Ascending aorta (tissue), 2 donors: Measurements from ENCODE around the gene ARHGAP5. TPM values are rescaled to one million over a fixed set of nuclear protein-coding genes. Genes with fewer than 3 reads are reported as not detected.

Source experiments
- DNase-seq, 2 donors: peaks; one replicate each; pipeline ENCODE4 v3.0.0-alpha.2; 2019; ENCODE audit warnings: low spot score in 2 of 2
- H3K27ac ChIP-seq, 2 donors: fragments of 200-600 bp; sonication (generic); one replicate each; pipeline ENCODE4 v1.5.1; 2016 to 2017; ENCODE audit warnings: mild to moderate bottlenecking in 1 of 2
- H3K27me3 ChIP-seq: fragments of 200-600 bp; sonication (generic); one replicate; pipeline ENCODE4 v1.5.1; 2017
- H3K36me3 ChIP-seq, 2 donors: fragments of 200-600 bp; sonication (generic); one replicate each; pipeline ENCODE4 v1.5.1; 2016
- H3K4me1 ChIP-seq, 2 donors: fragments of 200-600 bp; sonication (generic); one replicate each; pipeline ENCODE4 v1.5.1; 2016 to 2017; ENCODE audit warnings: mild to moderate bottlenecking in 1 of 2
- H3K4me3 ChIP-seq, 2 donors: fragments of 200-600 bp; sonication (generic); one replicate each; pipeline ENCODE4 v1.5.1; 2016 to 2017; ENCODE audit warnings: mild to moderate bottlenecking in 1 of 2
- H3K9me3 ChIP-seq, 2 donors: fragments of 200-600 bp; sonication (generic); one replicate each; pipeline ENCODE4 v1.5.1; 2016
- CTCF ChIP-seq, 3 experiments: fragments of 200-600 bp in 2 of 3; fragments of 450-650 bp in 1 of 3; sonication (generic) in 2 of 3; IDR thresholded peaks; one replicate each; pipeline ENCODE4 v1.5.1; 2016 to 2019; ENCODE audit warnings: antibody characterized with exemption in 3 of 3, mild to moderate bottlenecking in 1 of 3, moderate library complexity in 1 of 3
- intact Hi-C: fragments of 100-400 bp; cut with DNase I; formaldehyde crosslinking; loops from one replicate; pipeline ENCODE4 v1.15.1; 2023
- total RNA-seq: library from RNA; depleted of rRNA; stranded (reverse); fragments of >200 nt; gene quantifications from one replicate; pipeline ENCODE4 v1.1.0, GENCODE V29; 2016

Gene ARHGAP5
- total RNA-seq, 1 donor from 2014 or later = 32.6 TPM

- H3K4me1 ChIP-seq = no peaks in the 10 kb centered on the region
- intact Hi-C loops = no loop called here
- no peak for TF ChIP-seq CTCF (IDR thresholded peaks at IDR 0.05)
These were observed 112.7 kb downstream of the ARHGAP5 start for GRCh38 chr14:32189811-32190210.

GRCh38 chr14:32190673-32191072, 113.6 kb downstream of the ARHGAP5 start:
- Histone ChIP-seq H3K4me3 (no peak overlapping the region), H3K27me3 (no peaks in the 10 kb centered on the region), H3K9me3 (no peaks in the 10 kb centered on the region), H3K27ac (no peak overlapping the region), H3K4me1 (no peaks in the 10 kb centered on the region), H3K36me3 (no peaks in the 10 kb centered on the region)
- no peak for DNase-seq
- TF ChIP-seq CTCF (IDR thresholded peaks at IDR 0.05) = no peak
- intact Hi-C loops = no loop called here

More at GRCh38 chr14:32189811-32190210, 112.7 kb downstream of the ARHGAP5 start:
- Histone ChIP-seq H3K36me3 (no peaks in the 10 kb centered on the region), H3K27ac (no peak overlapping the region), H3K4me3 (no peak overlapping the region), H3K27me3 (no peaks in the 10 kb centered on the region), H3K9me3 (peaks cover 3 to 6% of the 10 kb centered on the region in 2 donors)
- DNase-seq = no peak

GRCh38 chr14:32192712-32193373, 115.7 kb downstream of the ARHGAP5 start:
- intact Hi-C loops = no loop called here
- H3K9me3 ChIP-seq = no peaks in the 10 kb centered on the region
- H3K4me3 ChIP-seq = no peak overlapping the region
- no peak for DNase-seq
- no peak overlapping the region for H3K27ac ChIP-seq
- no peaks in the 10 kb centered on the region for H3K27me3 ChIP-seq
- TF ChIP-seq CTCF (IDR thresholded peaks at IDR 0.05) = no peak
- no peaks in the 10 kb centered on the region for H3K4me1 ChIP-seq
- H3K36me3 ChIP-seq = no peaks in the 10 kb centered on the region

GRCh38 chr14:32193532-32193931, 116.4 kb downstream of the ARHGAP5 start:
- no peak for TF ChIP-seq CTCF (IDR thresholded peaks at IDR 0.05)
- no peak for DNase-seq
- H3K4me3 ChIP-seq = no peak overlapping the region
- no peaks in the 10 kb centered on the region for H3K4me1 ChIP-seq
- H3K9me3 ChIP-seq = no peaks in the 10 kb centered on the region
- no peak overlapping the region for H3K27ac ChIP-seq
- intact Hi-C loops = no loop called here
- no peaks in the 10 kb centered on the region for H3K27me3 ChIP-seq
- H3K36me3 ChIP-seq = no peaks in the 10 kb centered on the region

GRCh38 chr14:32195636-32196035, 118.5 kb downstream of the ARHGAP5 start:
- Histone ChIP-seq H3K4me1 (no peaks in the 10 kb centered on the region), H3K27me3 (no peaks in the 10 kb centered on the region), H3K27ac (no peak overlapping the region), H3K4me3 (no peak overlapping the region), H3K36me3 (no peaks in the 10 kb centered on the region), H3K9me3 (no peaks in the 10 kb centered on the region)
- DNase-seq = no peak
- intact Hi-C loops = no loop called here
- TF ChIP-seq CTCF (IDR thresholded peaks at IDR 0.05) = no peak

GRCh38 chr14:32197919-32198318, 120.8 kb downstream of the ARHGAP5 start:
- Histone ChIP-seq H3K4me3 (no peak overlapping the region), H3K27me3 (no peaks in the 10 kb centered on the region), H3K36me3 (no peaks in the 10 kb centered on the region), H3K9me3 (no peaks in the 10 kb centered on the region), H3K27ac (no peak overlapping the region), H3K4me1 (no peaks in the 10 kb centered on the region)
- intact Hi-C loops = no loop called here
- no peak for DNase-seq
- TF ChIP-seq CTCF (IDR thresholded peaks at IDR 0.05) = no peak
